GM21825 (cell line): ENCODE measurements around the gene SRRM4.
"Not testable (repeated sequence)": the region's sequence is repeated elsewhere in the genome, so short reads cannot be mapped to it uniquely, and the experiment has no call there.

Experiments
- ATAC-seq: cut with Tn5 transposase; IDR thresholded peaks from one replicate; pipeline ENCODE4 v1.9.1; 2021; ENCODE audit warnings: mild to moderate bottlenecking, moderate library complexity; ENCODE audit not compliant: unreplicated experiment

SRRM4 gene

GRCh38 chr12:119008273-119008672, 26.9 kb downstream of the SRRM4 start:
- not testable (repeated sequence) for ATAC-seq

- no peak for ATAC-seq
These were observed 27.4 kb downstream of the SRRM4 start for GRCh38 chr12:119008691-119009221.

GRCh38 chr12:119011231-119011630, 29.9 kb downstream of the SRRM4 start:
- ATAC-seq: no peak

GRCh38 chr12:119012179-119012578, 30.8 kb downstream of the SRRM4 start:
- no peak for ATAC-seq

- no peak for ATAC-seq
These were observed 31.7 kb downstream of the SRRM4 start for GRCh38 chr12:119013023-119013422.

GRCh38 chr12:119014368-119014767, 33.0 kb downstream of the SRRM4 start:
- ATAC-seq: no peak

- ATAC-seq: no peak
These were observed 35.4 kb downstream of the SRRM4 start for GRCh38 chr12:119016715-119017114.

- ATAC-seq: no peak
These were observed 37.8 kb downstream of the SRRM4 start for GRCh38 chr12:119019166-119019565.

- no peak for ATAC-seq
These were observed 39.3 kb downstream of the SRRM4 start for GRCh38 chr12:119020406-119021360.

- no peak for ATAC-seq
These were observed 43.0 kb downstream of the SRRM4 start for GRCh38 chr12:119024356-119024755.

- ATAC-seq: no peak
These were observed 44.4 kb downstream of the SRRM4 start for GRCh38 chr12:119025786-119026185.

- ATAC-seq: not testable (repeated sequence)
These were observed 52.0 kb downstream of the SRRM4 start for GRCh38 chr12:119033332-119033731.

- no peak for ATAC-seq
These were observed 55.8 kb downstream of the SRRM4 start for GRCh38 chr12:119036878-119037825.

GRCh38 chr12:119044094-119044493, 62.8 kb downstream of the SRRM4 start:
- ATAC-seq: no peak

GRCh38 chr12:119047641-119048040, 66.3 kb downstream of the SRRM4 start:
- no peak for ATAC-seq

GRCh38 chr12:119050663-119051062, 69.3 kb downstream of the SRRM4 start:
- no peak for ATAC-seq

GRCh38 chr12:119051474-119051873, 70.1 kb downstream of the SRRM4 start:
- ATAC-seq: no peak

- no peak for ATAC-seq
These were observed 70.7 kb downstream of the SRRM4 start for GRCh38 chr12:119052001-119052400.

- ATAC-seq: no peak
These were observed 74.6 kb downstream of the SRRM4 start for GRCh38 chr12:119055977-119056376.

GRCh38 chr12:119060847-119061796, 79.8 kb downstream of the SRRM4 start:
- ATAC-seq: no peak
